ENCODE data around the gene ARHGAP29.

DNA sequence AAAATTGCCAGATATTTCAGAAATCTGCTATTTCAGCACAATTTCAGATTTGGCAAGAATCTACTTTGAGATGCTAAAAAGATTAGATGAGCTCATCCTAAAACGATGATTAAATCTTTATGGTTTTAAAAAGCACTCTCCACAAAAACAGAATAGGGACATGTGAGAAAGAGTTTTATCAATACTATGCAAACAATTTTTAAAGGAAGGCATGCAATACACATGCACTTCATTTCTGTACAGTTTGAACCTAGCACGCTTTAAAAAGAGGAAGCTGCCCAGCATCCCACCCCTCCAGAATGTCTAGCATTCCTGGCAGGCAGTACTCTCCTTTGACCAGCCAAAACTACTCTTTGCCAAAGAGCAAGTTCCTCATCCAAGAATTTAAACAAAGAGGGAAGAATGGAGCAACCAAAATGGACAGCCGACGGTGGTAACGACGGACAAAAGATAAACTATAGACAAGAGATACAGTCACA lies 1.3 kb downstream of the ARHGAP29 start:
- TF ChIP-seq, protein P1, sequence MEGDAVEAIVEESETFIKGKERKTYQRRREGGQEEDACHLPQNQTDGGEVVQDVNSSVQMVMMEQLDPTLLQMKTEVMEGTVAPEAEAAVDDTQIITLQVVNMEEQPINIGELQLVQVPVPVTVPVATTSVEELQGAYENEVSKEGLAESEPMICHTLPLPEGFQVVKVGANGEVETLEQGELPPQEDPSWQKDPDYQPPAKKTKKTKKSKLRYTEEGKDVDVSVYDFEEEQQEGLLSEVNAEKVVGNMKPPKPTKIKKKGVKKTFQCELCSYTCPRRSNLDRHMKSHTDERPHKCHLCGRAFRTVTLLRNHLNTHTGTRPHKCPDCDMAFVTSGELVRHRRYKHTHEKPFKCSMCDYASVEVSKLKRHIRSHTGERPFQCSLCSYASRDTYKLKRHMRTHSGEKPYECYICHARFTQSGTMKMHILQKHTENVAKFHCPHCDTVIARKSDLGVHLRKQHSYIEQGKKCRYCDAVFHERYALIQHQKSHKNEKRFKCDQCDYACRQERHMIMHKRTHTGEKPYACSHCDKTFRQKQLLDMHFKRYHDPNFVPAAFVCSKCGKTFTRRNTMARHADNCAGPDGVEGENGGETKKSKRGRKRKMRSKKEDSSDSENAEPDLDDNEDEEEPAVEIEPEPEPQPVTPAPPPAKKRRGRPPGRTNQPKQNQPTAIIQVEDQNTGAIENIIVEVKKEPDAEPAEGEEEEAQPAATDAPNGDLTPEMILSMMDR (IDR thresholded peaks at IDR 0.05), result no peak
- no peak for TF ChIP-seq POLR2AphosphoS5 (IDR thresholded peaks at IDR 0.05; ENCODE audit: low read depth, low read length)

All from Panc1 (cell line).